ENCODE data around the gene DNM3. TPM values are rescaled to one million over a fixed set of nuclear protein-coding genes. Genes with fewer than 3 reads are reported as not detected.

Gene DNM3
- total and polyA plus RNA-seq, 2 of the 8 experiments (the other 6 are each of a cell fraction or from before 2014, with no cell fraction given), result 2.0 to 8.5 TPM

GRCh38 chr1:172125250-172125649 lies 284.0 kb downstream of the DNM3 start:
- POLR2A ChIA-PET (ENCODE audit: partially characterized antibody), result no interaction called here
- Histone ChIP-seq H4K8ac (ENCODE audit: extremely low read depth, insufficient read depth, low read length) (no peak overlapping the region), H3K27ac (ENCODE audit: low read depth, low read length) (no peak overlapping the region), H3K14ac (ENCODE audit: insufficient read length) (no peak overlapping the region), H2BK120ac (replicated peaks; ENCODE audit: low read depth, low read length) (no peak overlapping the region), H4K5ac (ENCODE audit: insufficient read length, low read depth, low read length) (no peak overlapping the region), H2AFZ (ENCODE audit: low read length) (no peak overlapping the region), H4K20me1 (replicated peaks in 1 of 2; ENCODE audit: control insufficient read depth in 1 of 2, insufficient read depth in 2 of 2, low read length in 2 of 2) (no peaks in the 10 kb centered on the region), H3K23ac (ENCODE audit: insufficient read length) (no peak overlapping the region), H3K4me2 (ENCODE audit: insufficient read depth in 1 of 2, low read depth in 2 of 2, low read length in 2 of 2) (no peak overlapping the region), H3K4me1 (replicated peaks in 1 of 4; ENCODE audit: control insufficient read depth in 3 of 4, insufficient read depth in 4 of 4, low read length in 3 of 4) (no peaks in the 10 kb centered on the region), H3K23me2 (ENCODE audit: low read depth, low read length) (no peaks in the 10 kb centered on the region), H3K9ac (replicated peaks in 1 of 4; ENCODE audit: extremely low read depth in 1 of 4, low read depth in 3 of 4, low read length in 3 of 4) (no peak overlapping the region), H2BK5ac (ENCODE audit: low read depth, low read length) (no peak overlapping the region), H2AK5ac (ENCODE audit: low read depth, low read length) (no peak overlapping the region), H3K56ac (replicated peaks; ENCODE audit: insufficient read length, low read depth, low read length) (no peak overlapping the region), H2BK15ac (ENCODE audit: low read length) (no peak overlapping the region), H3K4me3 (ENCODE audit: extremely low read depth in 1 of 4, insufficient read depth in 2 of 4, low read depth in 3 of 4, low read length in 4 of 4) (no peak overlapping the region), H3K36me3 (ENCODE audit: control insufficient read depth in 2 of 4, insufficient read depth in 4 of 4, low read length in 3 of 4) (no peaks in the 10 kb centered on the region), H3K79me2 (ENCODE audit: control insufficient read depth in 1 of 2, insufficient read depth in 2 of 2, low read length in 2 of 2) (no peaks in the 10 kb centered on the region; a peak in 1 of 4 replicates), H3K79me1 (ENCODE audit: low read depth, low read length) (no peaks in the 10 kb centered on the region), H3K4ac (replicated peaks; ENCODE audit: insufficient read length, low read depth, low read length) (no peak overlapping the region), H3K9me3 (ENCODE audit: insufficient read depth in 2 of 2, low read depth in 1 of 2, low read length in 1 of 2) (no peaks in the 10 kb centered on the region), H2BK12ac (ENCODE audit: low read depth, low read length) (no peak overlapping the region), H4K91ac (replicated peaks; ENCODE audit: insufficient read length, low read length) (no peak overlapping the region), H2BK20ac (ENCODE audit: low read length) (no peak overlapping the region), H3K18ac (ENCODE audit: extremely low read depth, low read length) (no peak overlapping the region), H3K27me3 (replicated peaks in 1 of 4; ENCODE audit: control insufficient read depth in 3 of 4, extremely low read depth in 1 of 4, insufficient read depth in 3 of 4, low read length in 3 of 4) (no peaks in the 10 kb centered on the region)
- CTCF ChIA-PET (ENCODE audit: partially characterized antibody), result interaction anchor here (0.7 to 2.1 kb wide), 7 partner anchors 8 to 600 kb away, joined by 3 to 8 read pairs (median 4); no protein-coding TSS in a partner anchor
- TF ChIP-seq POLR2AphosphoS5 (IDR thresholded peaks at IDR 0.05; ENCODE audit: low read depth, low read length), result no peak
- TF ChIP-seq MAFK (IDR thresholded peaks at IDR 0.05; ENCODE audit: low read depth, low read length), result peak; percentile 36; the same call in 1 of the 2 replicates
- DNase-seq (ENCODE audit: low read depth in 1 of 2, low spot score in 2 of 2) (no peak), FAIRE-seq (no peak)
- WGBS, 2 experiments (ENCODE audit: extremely low coverage in 1 of 2, insufficient coverage in 1 of 2, insufficient read length in 1 of 2, insufficient replicate concordance in 2 of 2, low coverage in 1 of 2, low lambda C conversion rate in 2 of 2, missing lambda C conversion rate in 1 of 2), result 93% methylated on average over 2 of the region's 2 CpGs; no CpG with 5 or more reads in 1 of the 2 experiments

Measured in H1 (cell line).